B cell (primary cell): ENCODE data around the gene FRAT2. TPM values are rescaled to one million over a fixed set of nuclear protein-coding genes. Genes with fewer than 3 reads are reported as not detected.
A peak's percentile ranks its signal among the peaks of the same experiment; 100 is the strongest.

Experiments used
- ATAC-seq: fragments of 200-7000 bp; cut with Tn5 transposase; one replicate; pipeline ENCODE4 v1.10.0; 2021; ENCODE audit warnings: low read depth, mild to moderate bottlenecking, moderate number of reproducible peaks, moderate library complexity
- CTCF ChIA-PET: fragments of 350-600 bp; sonication (Branson Sonifier 250); formaldehyde crosslinking; loops from one replicate; lab custom pipeline; 2021; ENCODE audit warnings: antibody characterized with exemption, inconsistent platforms; lab: Charles Lee
- POLR2A ChIA-PET: fragments of 350-600 bp; sonication (Branson Sonifier 250); formaldehyde crosslinking; loops from one replicate; lab custom pipeline; 2021; ENCODE audit warnings: antibody characterized with exemption; lab: Charles Lee
- DNase-seq: peaks from one replicate; pipeline ENCODE4 v3.0.0; 2013
- H2AFZ ChIP-seq: 2 replicates; pipeline ENCODE4 v1.6.1; 2012; ENCODE audit warnings: mild to moderate bottlenecking, low read depth, low read length; ENCODE audit not compliant: insufficient read depth, poor library complexity, severe bottlenecking
- H3K27ac ChIP-seq, 2 donors: 1 replicate in 1 of 2; 2 replicates in 1 of 2; pipeline ENCODE4 v1.5.1; 2012 to 2013; ENCODE audit warnings: low read length in 2 of 2, mild to moderate bottlenecking in 2 of 2, moderate library complexity in 1 of 2
- H3K27me3 ChIP-seq, 4 experiments: fragments of 200-600 bp in 1 of 4; sonication (generic) in 1 of 4; replicated peaks in 1 of 4; 1 replicate in 2 of 4; 2 replicates in 2 of 4; pipeline versions ENCODE4 v1.6.1 to v1.7.0; 2013 to 2016; ENCODE audit warnings: low read length in 3 of 4, mild to moderate bottlenecking in 2 of 4, mixed read lengths in 1 of 4, moderate library complexity in 1 of 4; ENCODE audit not compliant: insufficient read depth in 4 of 4, control insufficient read depth in 3 of 4; ENCODE audit errors: control extremely low read depth in 1 of 4
- H3K36me3 ChIP-seq, 2 experiments: replicated peaks in 1 of 2; 1 replicate in 1 of 2; 2 replicates in 1 of 2; pipeline versions ENCODE4 v1.6.1 to v1.7.1; 2013; ENCODE audit warnings: low read length in 1 of 2; ENCODE audit not compliant: insufficient read depth in 2 of 2, control insufficient read depth in 1 of 2; ENCODE audit errors: control extremely low read depth in 1 of 2, extremely low read depth in 1 of 2
- H3K4me1 ChIP-seq, 2 donors: fragments of 200-600 bp in 1 of 2; sonication (generic) in 1 of 2; 1 replicate in 1 of 2; 2 replicates in 1 of 2; pipeline versions ENCODE4 v1.5.1 to v1.6.1; 2013 to 2017; ENCODE audit warnings: low read length in 2 of 2; ENCODE audit not compliant: control insufficient read depth in 2 of 2, insufficient read depth in 2 of 2
- H3K4me2 ChIP-seq: replicated peaks from 2 replicates; pipeline ENCODE3; 2012; ENCODE audit warnings: mild to moderate bottlenecking, low read depth, low read length; ENCODE audit not compliant: poor library complexity, severe bottlenecking
- H3K4me3 ChIP-seq, 5 experiments: fragments of 200-600 bp in 1 of 5; sonication (generic) in 1 of 5; 1 replicate in 3 of 5; 2 replicates in 2 of 5; pipeline versions ENCODE4 v1.5.1 to v1.7.0; 2011 to 2016; ENCODE audit warnings: low read length in 4 of 5, mild to moderate bottlenecking in 4 of 5, low read depth in 2 of 5, control low read depth in 1 of 5, moderate library complexity in 1 of 5; ENCODE audit not compliant: insufficient read depth in 1 of 5; ENCODE audit errors: control extremely low read depth in 1 of 5, extremely low read depth in 1 of 5
- H3K79me2 ChIP-seq: fragments of 200-600 bp; sonication (generic); one replicate; pipeline ENCODE4 v1.6.0; 2016; ENCODE audit warnings: low read length; ENCODE audit not compliant: control insufficient read depth, insufficient read depth
- H3K9ac ChIP-seq: fragments of 200-600 bp; sonication (generic); 2 replicates; pipeline ENCODE4 v1.6.1; 2017; ENCODE audit warnings: mild to moderate bottlenecking, low read length, moderate library complexity
- H3K9me3 ChIP-seq, 3 donors: one replicate each; pipeline versions ENCODE4 v1.6.1 to v1.7.1; 2013; ENCODE audit warnings: low read length in 2 of 3; ENCODE audit not compliant: control insufficient read depth in 2 of 3, insufficient read depth in 1 of 3; ENCODE audit errors: control extremely low read depth in 1 of 3
- H4K20me1 ChIP-seq: 2 replicates; pipeline ENCODE4 v1.6.0; 2012; ENCODE audit warnings: mild to moderate bottlenecking, low read length; ENCODE audit not compliant: insufficient read depth, control insufficient read depth, poor library complexity, severe bottlenecking
- H3K27ac Mint-ChIP-seq: one replicate; pipeline ENCODE4 v1.8.0; 2021; ENCODE audit warnings: mixed read lengths
- H3K27me3 Mint-ChIP-seq: one replicate; pipeline ENCODE4 v1.8.0; 2021; ENCODE audit warnings: mixed read lengths
- H3K4me1 Mint-ChIP-seq: one replicate; pipeline ENCODE4 v1.8.0; 2021; ENCODE audit warnings: mixed read lengths
- H3K4me3 Mint-ChIP-seq: one replicate; pipeline ENCODE4 v1.8.0; 2021; ENCODE audit warnings: mixed read lengths
- H3K9me3 Mint-ChIP-seq: one replicate; pipeline ENCODE4 v1.8.0; 2022; ENCODE audit warnings: mixed read lengths; ENCODE audit not compliant: insufficient read depth
- CTCF ChIP-seq: fragments of 200-600 bp; IDR thresholded peaks from one replicate; pipeline ENCODE4 v1.8.0; 2022; ENCODE audit warnings: antibody characterized with exemption, mild to moderate bottlenecking
- EZH2 ChIP-seq: IDR thresholded peaks from 2 replicates; pipeline ENCODE4 v1.6.1; 2012; ENCODE audit warnings: borderline replicate concordance, low read depth, mild to moderate bottlenecking, moderate library complexity, low read length; ENCODE audit not compliant: insufficient read depth, poor library complexity, severe bottlenecking
- WGBS: methylation state at CpG from one replicate; pipeline ENCODE4 v1.1.5; 2013; ENCODE audit warnings: missing lambda C conversion rate; ENCODE audit not compliant: insufficient coverage; 5-methylcytosine and 5-hydroxymethylcytosine counted together
- intact Hi-C: fragments of 100-400 bp; cut with micrococcal nuclease; formaldehyde crosslinking; loops from one replicate; pipeline ENCODE4 v1.10.0; 2022
- polyA plus RNA-seq: library from polyadenylated mRNA; depleted of rRNA; stranded (reverse); fragments of >200 nt; gene quantifications from 2 replicates; pipeline ENCODE4 v1.2.3, GENCODE V29; 2012
- total RNA-seq, 2 donors: library from RNA; stranded (reverse); fragments of 120-200 nt in 1 of 2; gene quantifications; 1 replicate in 1 of 2; 2 replicates in 1 of 2; pipeline versions ENCODE4 v1.2.3 to v1.2.4, GENCODE V29; 2013 to 2022

Gene FRAT2
- total and polyA plus RNA-seq, 2 donors (not counting 1 experiment from before 2014, with no cell fraction given) = 4.9 to 30.2 TPM

- DNase-seq (peak; percentile 85), ATAC-seq (peak; percentile 60)
- TF ChIP-seq EZH2 (no peak), CTCF (no peak)
- Histone ChIP-seq H3K9ac (peak overlapping the region; percentile 97), H3K4me1 (peaks cover 18 to 28% of the 10 kb centered on the region in 2 donors), H3K79me2 (peaks cover 29% of the 10 kb centered on the region), H2AFZ (peak overlapping the region; percentile 87), H4K20me1 (peaks cover 19% of the 10 kb centered on the region), H3K4me3 (peak overlapping the region; percentile 50 to 86 (median 79)), H3K9me3 (no peaks in the 10 kb centered on the region), H3K36me3 (no peaks in the 10 kb centered on the region), H3K27ac (peak overlapping the region; percentile 36 to 58), H3K27me3 (no peaks in the 10 kb centered on the region), H3K4me2 (peak overlapping the region; percentile 89)
- under 1% methylated on average over 83 of the region's 83 CpGs for WGBS
- peak overlapping the region; percentile 95 for H3K4me3 Mint-ChIP-seq
- no peaks in the 10 kb centered on the region for H3K9me3 Mint-ChIP-seq
- ChIA-PET POLR2A (interaction anchor here (0.6 to 2.6 kb wide), 3 partner anchors 13 to 81 kb away, joined by 3 to 32 read pairs (median 12); partner anchors contain the start of genes FRAT2 and RRP12), CTCF (interaction anchor here (1.1 to 2.6 kb wide), 11 partner anchors 9 to 84 kb away, joined by 3 to 31 read pairs (median 5); partner anchors contain the start of genes FRAT2 and RRP12)
- peak overlapping the region; percentile 96 for H3K27ac Mint-ChIP-seq
- no peaks in the 10 kb centered on the region for H3K27me3 Mint-ChIP-seq
- peaks cover 33% of the 10 kb centered on the region for H3K4me1 Mint-ChIP-seq
- intact Hi-C loops = loop anchor here (1.0 to 2.0 kb wide), 3 partner anchors 13 to 41 kb away; partner anchors contain the start of gene ARHGAP19
These were observed 14.7 kb downstream of the FRAT2 start for GRCh38 chr10:97319671-97320479.
